ENCODE data around the gene ARHGEF35. TPM values are rescaled to one million over a fixed set of nuclear protein-coding genes. Genes with fewer than 3 reads are reported as not detected.
"Not testable (repeated sequence)": the region's sequence is repeated elsewhere in the genome, so short reads cannot be mapped to it uniquely, and the experiment has no call there.

ARHGEF35 gene
- total RNA-seq (2014; rRNA removed; shearing (Covaris generic)): 1.4 and 1.6 TPM in 2 replicates

GRCh38 chr7:144195212-144195872 is at the start of gene ARHGEF35:
TSS of gene ARHGEF35 (minus strand) at chr7:144195833. CDS start at chr7:144188383, 7,450 bp downstream.
- H3K36me3 ChIP-seq (replicated peaks; ENCODE audit: control insufficient read depth, insufficient read depth, low read length); H3K27me3 ChIP-seq (ENCODE audit: control insufficient read depth, insufficient read depth, low read length); DNase-seq; H3K4me3 ChIP-seq (ENCODE audit: insufficient read depth, low read depth, low read length): not testable (repeated sequence)

GRCh38 chr7:144245372-144245771 is 49.7 kb upstream of the ARHGEF35 start:
- not testable (repeated sequence) for DNase-seq; H3K36me3 ChIP-seq (replicated peaks; ENCODE audit: control insufficient read depth, insufficient read depth, low read length); H3K4me3 ChIP-seq (ENCODE audit: insufficient read depth, low read depth, low read length); H3K27me3 ChIP-seq (ENCODE audit: control insufficient read depth, insufficient read depth, low read length)

- H3K4me3 ChIP-seq (ENCODE audit: insufficient read depth, low read depth, low read length); DNase-seq; H3K36me3 ChIP-seq (replicated peaks; ENCODE audit: control insufficient read depth, insufficient read depth, low read length); H3K27me3 ChIP-seq (ENCODE audit: control insufficient read depth, insufficient read depth, low read length): not testable (repeated sequence)
Measured at GRCh38 chr7:144239365-144239764, 43.7 kb upstream of the ARHGEF35 start, which contains the start of gene OR2A42. TSS of gene OR2A42 (minus strand) at chr7:144239605. CDS start at chr7:144232843, 6,762 bp downstream.

GRCh38 chr7:144238530-144239082 is 43.0 kb upstream of the ARHGEF35 start:
- not testable (repeated sequence) for DNase-seq; H3K4me3 ChIP-seq (ENCODE audit: insufficient read depth, low read depth, low read length); H3K27me3 ChIP-seq (ENCODE audit: control insufficient read depth, insufficient read depth, low read length); H3K36me3 ChIP-seq (replicated peaks; ENCODE audit: control insufficient read depth, insufficient read depth, low read length)

- not testable (repeated sequence) for H3K36me3 ChIP-seq (replicated peaks; ENCODE audit: control insufficient read depth, insufficient read depth, low read length); H3K27me3 ChIP-seq (ENCODE audit: control insufficient read depth, insufficient read depth, low read length); H3K4me3 ChIP-seq (ENCODE audit: insufficient read depth, low read depth, low read length); DNase-seq
Measured at GRCh38 chr7:144233039-144233438, 37.4 kb upstream of the ARHGEF35 start.

- not testable (repeated sequence) for H3K27me3 ChIP-seq (ENCODE audit: control insufficient read depth, insufficient read depth, low read length); H3K4me3 ChIP-seq (ENCODE audit: insufficient read depth, low read depth, low read length); H3K36me3 ChIP-seq (replicated peaks; ENCODE audit: control insufficient read depth, insufficient read depth, low read length); DNase-seq
Measured at GRCh38 chr7:144231027-144231426, 35.4 kb upstream of the ARHGEF35 start.

GRCh38 chr7:144228810-144229209 is 33.2 kb upstream of the ARHGEF35 start:
- H3K27me3 ChIP-seq (ENCODE audit: control insufficient read depth, insufficient read depth, low read length); H3K4me3 ChIP-seq (ENCODE audit: insufficient read depth, low read depth, low read length); H3K36me3 ChIP-seq (replicated peaks; ENCODE audit: control insufficient read depth, insufficient read depth, low read length); DNase-seq: not testable (repeated sequence)

GRCh38 chr7:144226866-144227265 is 31.2 kb upstream of the ARHGEF35 start:
- not testable (repeated sequence) for H3K27me3 ChIP-seq (ENCODE audit: control insufficient read depth, insufficient read depth, low read length); H3K4me3 ChIP-seq (ENCODE audit: insufficient read depth, low read depth, low read length); H3K36me3 ChIP-seq (replicated peaks; ENCODE audit: control insufficient read depth, insufficient read depth, low read length); DNase-seq

GRCh38 chr7:144223675-144224074 is 28.0 kb upstream of the ARHGEF35 start:
- not testable (repeated sequence) for H3K36me3 ChIP-seq (replicated peaks; ENCODE audit: control insufficient read depth, insufficient read depth, low read length); H3K27me3 ChIP-seq (ENCODE audit: control insufficient read depth, insufficient read depth, low read length); H3K4me3 ChIP-seq (ENCODE audit: insufficient read depth, low read depth, low read length); DNase-seq

- not testable (repeated sequence) for H3K4me3 ChIP-seq (ENCODE audit: insufficient read depth, low read depth, low read length); H3K36me3 ChIP-seq (replicated peaks; ENCODE audit: control insufficient read depth, insufficient read depth, low read length); H3K27me3 ChIP-seq (ENCODE audit: control insufficient read depth, insufficient read depth, low read length); DNase-seq
Measured at GRCh38 chr7:144220531-144220930, 24.9 kb upstream of the ARHGEF35 start.

- not testable (repeated sequence) for H3K4me3 ChIP-seq (ENCODE audit: insufficient read depth, low read depth, low read length); H3K36me3 ChIP-seq (replicated peaks; ENCODE audit: control insufficient read depth, insufficient read depth, low read length); DNase-seq; H3K27me3 ChIP-seq (ENCODE audit: control insufficient read depth, insufficient read depth, low read length)
Measured at GRCh38 chr7:144219149-144219548, 23.5 kb upstream of the ARHGEF35 start.

GRCh38 chr7:144218581-144218980 is 22.9 kb upstream of the ARHGEF35 start:
- not testable (repeated sequence) for H3K36me3 ChIP-seq (replicated peaks; ENCODE audit: control insufficient read depth, insufficient read depth, low read length); H3K4me3 ChIP-seq (ENCODE audit: insufficient read depth, low read depth, low read length); DNase-seq; H3K27me3 ChIP-seq (ENCODE audit: control insufficient read depth, insufficient read depth, low read length)

- not testable (repeated sequence) for H3K27me3 ChIP-seq (ENCODE audit: control insufficient read depth, insufficient read depth, low read length)
Measured at GRCh38 chr7:144217200-144217599, 21.6 kb upstream of the ARHGEF35 start.

GRCh38 chr7:144205306-144205705 is 9.7 kb upstream of the ARHGEF35 start:
- not testable (repeated sequence) for H3K4me3 ChIP-seq (ENCODE audit: insufficient read depth, low read depth, low read length); DNase-seq; H3K36me3 ChIP-seq (replicated peaks; ENCODE audit: control insufficient read depth, insufficient read depth, low read length); H3K27me3 ChIP-seq (ENCODE audit: control insufficient read depth, insufficient read depth, low read length)

More at GRCh38 chr7:144217200-144217599, 21.6 kb upstream of the ARHGEF35 start:
- DNase-seq; H3K4me3 ChIP-seq (ENCODE audit: insufficient read depth, low read depth, low read length); H3K36me3 ChIP-seq (replicated peaks; ENCODE audit: control insufficient read depth, insufficient read depth, low read length): not testable (repeated sequence)

GRCh38 chr7:144203086-144203485 is 7.5 kb upstream of the ARHGEF35 start:
- DNase-seq; H3K4me3 ChIP-seq (ENCODE audit: insufficient read depth, low read depth, low read length); H3K36me3 ChIP-seq (replicated peaks; ENCODE audit: control insufficient read depth, insufficient read depth, low read length); H3K27me3 ChIP-seq (ENCODE audit: control insufficient read depth, insufficient read depth, low read length): not testable (repeated sequence)

Measured in H7 (cell line).